ENCODE measurements around the gene NCF2. TPM values are rescaled to one million over a fixed set of nuclear protein-coding genes. Genes with fewer than 3 reads are reported as not detected.

The NCF2 gene
- total and polyA plus RNA-seq, 12 donors, result 2.3 to 22.7 (median 13.9) TPM

GRCh38 chr1:183570451-183570850, 19.8 kb downstream of the NCF2 start:
- Histone ChIP-seq H3K4me3 (no peak overlapping the region), H3K9me3 (replicated peaks in 1 of 3) (no peaks in the 10 kb centered on the region), H3K4me1 (replicated peaks in 1 of 2) (peaks cover 5 to 15% of the 10 kb centered on the region in 2 donors), H3K36me3 (replicated peaks in 1 of 2) (no peaks in the 10 kb centered on the region), H3K27me3 (no peaks in the 10 kb centered on the region), H3K27ac (no peak overlapping the region)
- intact Hi-C loops (cut with DNase I), result no loop called here
- 56 to 84% (median 77%) methylated on average over 2 to 4 of the region's 4 CpGs for WGBS, 4 donors
- peak in 2 of 7 donors; percentile 0 to 13 for DNase-seq
- TF ChIP-seq POLR2A (IDR thresholded peaks at IDR 0.05), result no peak
- TF ChIP-seq, protein P1, sequence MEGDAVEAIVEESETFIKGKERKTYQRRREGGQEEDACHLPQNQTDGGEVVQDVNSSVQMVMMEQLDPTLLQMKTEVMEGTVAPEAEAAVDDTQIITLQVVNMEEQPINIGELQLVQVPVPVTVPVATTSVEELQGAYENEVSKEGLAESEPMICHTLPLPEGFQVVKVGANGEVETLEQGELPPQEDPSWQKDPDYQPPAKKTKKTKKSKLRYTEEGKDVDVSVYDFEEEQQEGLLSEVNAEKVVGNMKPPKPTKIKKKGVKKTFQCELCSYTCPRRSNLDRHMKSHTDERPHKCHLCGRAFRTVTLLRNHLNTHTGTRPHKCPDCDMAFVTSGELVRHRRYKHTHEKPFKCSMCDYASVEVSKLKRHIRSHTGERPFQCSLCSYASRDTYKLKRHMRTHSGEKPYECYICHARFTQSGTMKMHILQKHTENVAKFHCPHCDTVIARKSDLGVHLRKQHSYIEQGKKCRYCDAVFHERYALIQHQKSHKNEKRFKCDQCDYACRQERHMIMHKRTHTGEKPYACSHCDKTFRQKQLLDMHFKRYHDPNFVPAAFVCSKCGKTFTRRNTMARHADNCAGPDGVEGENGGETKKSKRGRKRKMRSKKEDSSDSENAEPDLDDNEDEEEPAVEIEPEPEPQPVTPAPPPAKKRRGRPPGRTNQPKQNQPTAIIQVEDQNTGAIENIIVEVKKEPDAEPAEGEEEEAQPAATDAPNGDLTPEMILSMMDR (IDR thresholded peaks at IDR 0.05), result no peak

GRCh38 chr1:183569801-183570200, 20.5 kb downstream of the NCF2 start:
- H3K9me3 ChIP-seq (replicated peaks in 1 of 3), result no peaks in the 10 kb centered on the region
- intact Hi-C loops (cut with DNase I), result no loop called here
- H3K27me3 ChIP-seq, result no peaks in the 10 kb centered on the region
- H3K36me3 ChIP-seq (replicated peaks in 1 of 2), result no peaks in the 10 kb centered on the region
- WGBS, 4 donors, result 92 to 96% (median 93%) methylated on average over 3 of the region's 3 CpGs
- TF ChIP-seq POLR2A (IDR thresholded peaks at IDR 0.05), result no peak
- TF ChIP-seq, protein P1 (IDR thresholded peaks at IDR 0.05), result no peak
- H3K27ac ChIP-seq, result no peak overlapping the region
- peak in 1 of 7 donors; percentile 23 for DNase-seq
- no peak overlapping the region for H3K4me3 ChIP-seq
- peaks cover 5 to 15% of the 10 kb centered on the region in 2 donors for H3K4me1 ChIP-seq (replicated peaks in 1 of 2)

DNA sequence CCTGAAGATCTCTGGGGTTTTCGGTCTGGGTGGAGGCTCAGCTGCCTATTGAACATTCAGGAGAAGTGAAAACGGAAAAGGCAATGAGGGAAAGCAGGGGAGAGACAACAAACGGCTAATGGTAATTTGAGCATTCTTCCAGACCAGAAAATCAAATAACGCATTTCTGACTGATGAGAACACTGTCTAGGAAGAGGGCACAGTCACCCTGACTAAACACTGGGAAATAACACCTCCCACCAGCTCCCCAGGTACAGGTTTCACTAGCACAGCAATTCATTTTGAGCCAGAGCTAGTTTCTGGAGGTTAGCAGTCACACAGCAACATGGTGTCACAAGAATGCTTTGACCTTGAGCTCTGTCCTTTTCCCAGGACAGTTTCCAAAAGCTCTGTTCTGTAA, 21.1 kb downstream of the NCF2 start:
- Histone ChIP-seq H3K36me3 (replicated peaks in 1 of 2) (no peaks in the 10 kb centered on the region), H3K4me3 (no peak overlapping the region), H3K4me1 (replicated peaks in 1 of 2) (peaks cover 5 to 15% of the 10 kb centered on the region in 2 donors), H3K9me3 (replicated peaks in 1 of 3) (no peaks in the 10 kb centered on the region), H3K27ac (peak overlapping the region in 2 of 5 donors; percentile 36 to 76), H3K27me3 (no peaks in the 10 kb centered on the region)
- DNase-seq, result peak in 2 of 7 donors; percentile 19 to 44
- intact Hi-C loops (cut with DNase I), result no loop called here
- WGBS, 4 donors, result 78 to 84% (median 81%) methylated on average over 4 of the region's 4 CpGs
- TF ChIP-seq, protein P1 (IDR thresholded peaks at IDR 0.05), result no peak
- no peak for TF ChIP-seq POLR2A (IDR thresholded peaks at IDR 0.05)

GRCh38 chr1:183568176-183569021, 21.9 kb downstream of the NCF2 start:
- peaks cover 5 to 15% of the 10 kb centered on the region in 2 donors for H3K4me1 ChIP-seq (replicated peaks in 1 of 2)
- TF ChIP-seq POLR2A (IDR thresholded peaks at IDR 0.05), result no peak
- TF ChIP-seq, protein P1 (IDR thresholded peaks at IDR 0.05), result no peak
- no peaks in the 10 kb centered on the region for H3K9me3 ChIP-seq (replicated peaks in 1 of 3)
- WGBS, 4 donors, result 67 to 80% (median 72%) methylated on average over 11 to 12 of the region's 12 CpGs
- intact Hi-C loops (cut with DNase I), result no loop called here
- no peak overlapping the region for H3K4me3 ChIP-seq
- H3K27me3 ChIP-seq, result no peaks in the 10 kb centered on the region
- no peaks in the 10 kb centered on the region for H3K36me3 ChIP-seq (replicated peaks in 1 of 2)
- H3K27ac ChIP-seq, result peak overlapping the region in 2 of 5 donors; percentile 36 to 76
- DNase-seq, result peak in 5 of 7 donors; percentile 32 to 55 (median 44)
